Measurements from ENCODE around the gene CPNE9. TPM values are rescaled to one million over a fixed set of nuclear protein-coding genes. Genes with fewer than 3 reads are reported as not detected.

CPNE9 gene
- polyA plus RNA-seq, 1 of the 3 experiments (the other 2 are of a cell fraction), result 0.03 TPM

GRCh38 chr3:9681011-9681722, 22.5 kb upstream of the CPNE9 start:
- CTCF ChIA-PET, result interaction anchor here (0.7 to 1.4 kb wide), 3 partner anchors 8 to 328 kb away, joined by 3 read pairs; no protein-coding TSS in a partner anchor
- H3F3A ChIP-seq (replicated peaks; ENCODE audit: insufficient read depth), result no peaks in the 10 kb centered on the region
- no peaks in the 10 kb centered on the region for H4K20me1 ChIP-seq (ENCODE audit: insufficient read depth)
- H3K9ac ChIP-seq, result no peak overlapping the region
- H3K4me1 ChIP-seq (ENCODE audit: control insufficient read depth in 1 of 2, insufficient read depth in 2 of 2, low read depth in 1 of 2, low read length in 1 of 2), result no peaks in the 10 kb centered on the region
- H3K9me2 ChIP-seq, result no peaks in the 10 kb centered on the region
- DNase-seq, result no peak
- H2AFZ ChIP-seq (ENCODE audit: low read depth), result no peak overlapping the region
- no peak for TF ChIP-seq FOXM1 (IDR thresholded peaks at IDR 0.05; ENCODE audit: low read depth)
- no peak for TF ChIP-seq REST (IDR thresholded peaks at IDR 0.05; ENCODE audit: low read depth, low read length)
- TF ChIP-seq ZBTB33 (IDR thresholded peaks at IDR 0.05; ENCODE audit: borderline replicate concordance, low read depth), result no peak
- no peak for TF ChIP-seq TEAD4 (IDR thresholded peaks at IDR 0.05; ENCODE audit: borderline replicate concordance, insufficient read depth)
- TF ChIP-seq MXI1 (IDR thresholded peaks at IDR 0.05; ENCODE audit: low read depth, low read length), result no peak
- no peaks in the 10 kb centered on the region for H3K27me3 ChIP-seq (ENCODE audit: insufficient read depth)
- H3K79me2 ChIP-seq (ENCODE audit: insufficient read depth), result no peaks in the 10 kb centered on the region
- no peak overlapping the region for H3K27ac ChIP-seq (ENCODE audit: low read depth in 2 of 2, low read length in 1 of 2)
- POLR2A ChIA-PET, result no interaction called here
- peaks cover 4 to 93% of the 10 kb centered on the region in 2 experiments for H3K36me3 ChIP-seq (replicated peaks in 1 of 2; ENCODE audit: control insufficient read depth in 1 of 2, insufficient read depth in 2 of 2, low read length in 1 of 2)
- no peak overlapping the region for H3K4me3 ChIP-seq (ENCODE audit: low read depth in 2 of 2, low read length in 1 of 2)
- no peak overlapping the region for H3K4me2 ChIP-seq
- H3K9me3 ChIP-seq, result no peaks in the 10 kb centered on the region
- WGBS (ENCODE audit: low lambda C conversion rate), result 98% methylated on average over 7 of the region's 7 CpGs

- no peaks in the 10 kb centered on the region for H3K9me3 ChIP-seq
- H3K27ac ChIP-seq (ENCODE audit: low read depth in 2 of 2, low read length in 1 of 2), result no peak overlapping the region
- no peaks in the 10 kb centered on the region for H3K27me3 ChIP-seq (ENCODE audit: insufficient read depth)
- 95% methylated on average over 6 of the region's 6 CpGs for WGBS (ENCODE audit: low lambda C conversion rate)
- POLR2A ChIA-PET, result no interaction called here
- H3K9ac ChIP-seq, result no peak overlapping the region
- no peak overlapping the region for H2AFZ ChIP-seq (ENCODE audit: low read depth)
- no peaks in the 10 kb centered on the region for H3K4me1 ChIP-seq (ENCODE audit: control insufficient read depth in 1 of 2, insufficient read depth in 2 of 2, low read depth in 1 of 2, low read length in 1 of 2)
- H3K4me3 ChIP-seq (ENCODE audit: low read depth in 2 of 2, low read length in 1 of 2), result no peak overlapping the region
- H3K36me3 ChIP-seq (replicated peaks in 1 of 2; ENCODE audit: control insufficient read depth in 1 of 2, insufficient read depth in 2 of 2, low read length in 1 of 2), result peaks cover 4 to 93% of the 10 kb centered on the region in 2 experiments
- H3K9me2 ChIP-seq, result no peaks in the 10 kb centered on the region
- no peaks in the 10 kb centered on the region for H3K79me2 ChIP-seq (ENCODE audit: insufficient read depth)
- DNase-seq, result no peak
- no peaks in the 10 kb centered on the region for H4K20me1 ChIP-seq (ENCODE audit: insufficient read depth)
- no peaks in the 10 kb centered on the region for H3F3A ChIP-seq (replicated peaks; ENCODE audit: insufficient read depth)
- CTCF ChIA-PET, result interaction anchor here (0.7 to 1.4 kb wide), 3 partner anchors 9 to 328 kb away, joined by 3 read pairs; no protein-coding TSS in a partner anchor
- no peak overlapping the region for H3K4me2 ChIP-seq
- TF ChIP-seq MEF2A (IDR thresholded peaks at IDR 0.05; ENCODE audit: borderline replicate concordance, low read depth), result no peak
- no peak for TF ChIP-seq CTCF (IDR thresholded peaks at IDR 0.05)
- no peak for TF ChIP-seq MAX (IDR thresholded peaks at IDR 0.05; ENCODE audit: low read depth)
- TF ChIP-seq RAD21 (IDR thresholded peaks at IDR 0.05; ENCODE audit: low read length), result no peak
- no peak for TF ChIP-seq FOXM1 (IDR thresholded peaks at IDR 0.05; ENCODE audit: low read depth)
- no peak for TF ChIP-seq ELF1 (IDR thresholded peaks at IDR 0.05)
- TF ChIP-seq RCOR1 (IDR thresholded peaks at IDR 0.05; ENCODE audit: low read length), result no peak
- TF ChIP-seq CHD2 (IDR thresholded peaks at IDR 0.05; ENCODE audit: low read length, partially characterized antibody), result no peak
- no peak for TF ChIP-seq RFX5 (IDR thresholded peaks at IDR 0.05; ENCODE audit: low read length)
- no peak for TF ChIP-seq GATA2 (CRISPR knock-in tag; IDR thresholded peaks at IDR 0.05)
- no peak for TF ChIP-seq YY1 (IDR thresholded peaks at IDR 0.05; ENCODE audit: low read depth)
- no peak for TF ChIP-seq GABPA (IDR thresholded peaks at IDR 0.05; ENCODE audit: low read depth)
Measured at GRCh38 chr3:9681723-9682081, 21.9 kb upstream of the CPNE9 start.
